ENCODE results near the gene WNT7A. TPM values are rescaled to one million over a fixed set of nuclear protein-coding genes. Genes with fewer than 3 reads are reported as not detected.

WNT7A gene
- total RNA-seq, 1 donor from 2014 or later = 10.3 TPM

DNA sequence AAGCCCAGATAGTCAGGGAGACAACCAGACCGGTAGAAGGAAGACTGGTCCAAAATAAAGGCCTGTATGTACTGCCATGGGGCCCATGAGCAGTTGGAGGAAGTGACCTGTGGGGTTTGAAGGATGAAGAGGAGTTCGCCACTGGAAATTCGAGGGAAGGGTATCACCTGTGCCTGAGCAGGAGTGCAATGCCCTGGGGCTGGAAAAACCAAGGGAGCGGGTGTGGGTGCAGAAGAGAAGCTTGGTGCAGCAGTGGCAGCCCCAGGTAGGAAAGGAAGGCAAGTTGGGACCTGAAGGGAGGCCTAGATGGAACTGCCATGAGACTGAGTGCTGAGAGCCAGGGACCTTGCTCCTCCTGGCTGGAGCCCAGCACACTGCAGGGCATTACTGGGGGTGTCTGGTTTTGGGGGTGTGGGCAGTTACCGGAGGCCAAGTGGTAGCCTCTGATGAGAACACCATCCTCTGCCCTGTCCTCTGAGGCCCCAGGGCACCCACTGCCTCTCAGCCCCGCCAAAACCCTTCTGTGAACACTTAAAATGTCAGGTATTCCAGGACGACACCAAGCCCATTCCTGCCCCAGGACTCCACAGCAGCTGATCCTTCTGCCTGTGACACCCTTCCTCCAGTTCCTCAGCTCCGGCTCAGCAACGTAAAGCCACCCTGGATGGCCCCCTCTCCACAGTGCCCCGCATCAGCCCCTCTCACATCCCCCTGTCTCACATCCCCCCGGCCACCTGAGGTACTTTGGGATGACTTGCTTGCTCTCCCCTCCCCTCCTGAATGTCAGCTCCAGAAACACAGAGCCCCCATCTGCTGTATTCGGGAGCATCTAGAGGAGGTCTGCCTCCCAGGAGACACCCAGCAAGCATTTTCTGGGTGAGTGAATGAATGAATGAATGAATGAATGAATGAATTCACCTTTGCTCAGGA lies 42.9 kb downstream of the WNT7A start:
- H3K4me3 ChIP-seq (ENCODE audit: low read depth, low read length) = no peak overlapping the region
- TF ChIP-seq, protein P1, sequence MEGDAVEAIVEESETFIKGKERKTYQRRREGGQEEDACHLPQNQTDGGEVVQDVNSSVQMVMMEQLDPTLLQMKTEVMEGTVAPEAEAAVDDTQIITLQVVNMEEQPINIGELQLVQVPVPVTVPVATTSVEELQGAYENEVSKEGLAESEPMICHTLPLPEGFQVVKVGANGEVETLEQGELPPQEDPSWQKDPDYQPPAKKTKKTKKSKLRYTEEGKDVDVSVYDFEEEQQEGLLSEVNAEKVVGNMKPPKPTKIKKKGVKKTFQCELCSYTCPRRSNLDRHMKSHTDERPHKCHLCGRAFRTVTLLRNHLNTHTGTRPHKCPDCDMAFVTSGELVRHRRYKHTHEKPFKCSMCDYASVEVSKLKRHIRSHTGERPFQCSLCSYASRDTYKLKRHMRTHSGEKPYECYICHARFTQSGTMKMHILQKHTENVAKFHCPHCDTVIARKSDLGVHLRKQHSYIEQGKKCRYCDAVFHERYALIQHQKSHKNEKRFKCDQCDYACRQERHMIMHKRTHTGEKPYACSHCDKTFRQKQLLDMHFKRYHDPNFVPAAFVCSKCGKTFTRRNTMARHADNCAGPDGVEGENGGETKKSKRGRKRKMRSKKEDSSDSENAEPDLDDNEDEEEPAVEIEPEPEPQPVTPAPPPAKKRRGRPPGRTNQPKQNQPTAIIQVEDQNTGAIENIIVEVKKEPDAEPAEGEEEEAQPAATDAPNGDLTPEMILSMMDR (conservative IDR thresholded peaks at IDR 0.05; ENCODE audit: low read depth, low read length) = no peak
- no peak for DNase-seq (ENCODE audit: low read depth)

DNA sequence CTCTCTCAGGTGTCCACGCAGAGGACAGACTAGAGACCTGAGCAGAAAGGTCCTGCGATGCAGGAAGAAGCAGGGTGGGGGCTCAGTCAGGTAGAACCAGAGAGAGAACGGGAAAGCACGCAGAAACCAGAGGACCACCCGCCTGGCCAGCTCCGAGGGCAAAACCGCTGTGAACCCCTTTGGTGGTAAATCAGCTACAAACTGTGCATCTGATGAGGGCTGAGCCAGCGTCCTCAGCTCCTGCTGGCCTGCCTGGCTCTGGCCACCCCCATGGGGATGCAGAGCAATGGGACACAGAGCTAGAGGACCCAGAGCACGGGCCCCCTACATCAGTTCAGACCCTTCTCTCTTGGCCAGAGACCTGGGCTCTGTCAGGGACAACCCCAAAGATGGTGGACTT lies 44.6 kb downstream of the WNT7A start:
- no peak for DNase-seq (ENCODE audit: low read depth)
- TF ChIP-seq, protein P1 (conservative IDR thresholded peaks at IDR 0.05; ENCODE audit: low read depth, low read length) = no peak
- H3K4me3 ChIP-seq (ENCODE audit: low read depth, low read length) = no peak overlapping the region

DNA sequence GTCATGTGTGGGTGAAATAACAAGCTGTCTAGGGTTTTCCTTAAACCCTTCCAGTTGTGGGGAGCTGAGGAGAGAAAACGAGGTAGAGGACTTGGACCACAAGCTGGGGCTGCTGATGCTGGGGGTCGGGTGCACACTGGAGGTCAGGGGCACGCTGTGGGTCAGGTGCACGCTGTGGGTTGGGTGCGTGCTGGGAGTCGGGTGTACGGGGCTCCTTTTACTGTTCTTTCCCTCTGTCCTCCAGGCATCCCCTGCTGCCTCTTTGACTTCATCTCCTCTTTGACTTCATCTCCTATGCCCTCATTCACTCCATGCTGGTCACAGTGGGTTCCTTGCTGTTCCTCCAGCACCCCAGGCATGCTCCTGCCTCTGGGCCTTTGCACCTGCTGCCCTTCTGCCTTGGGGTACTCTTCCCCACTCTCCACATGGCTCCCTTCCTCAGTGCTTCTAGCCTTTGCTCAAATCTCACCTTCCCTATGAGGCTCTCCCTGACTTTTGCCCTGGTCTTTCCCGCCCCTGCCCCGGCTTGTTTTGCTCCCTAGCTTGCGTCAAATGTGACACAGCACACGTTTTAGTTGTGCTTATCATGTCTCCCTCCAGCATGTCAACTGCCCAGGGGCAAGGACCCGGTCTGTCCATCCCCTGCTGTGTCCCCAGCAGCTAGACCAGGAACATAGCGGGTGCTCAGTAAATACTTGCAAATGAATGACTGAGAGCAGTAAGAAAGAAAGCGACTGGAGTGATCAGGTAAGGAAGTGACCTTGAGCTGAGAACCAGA lies 45.4 kb downstream of the WNT7A start:
- H3K4me3 ChIP-seq (ENCODE audit: low read depth, low read length) = no peak overlapping the region
- TF ChIP-seq, protein P1 (conservative IDR thresholded peaks at IDR 0.05; ENCODE audit: low read depth, low read length) = no peak
- DNase-seq (ENCODE audit: low read depth) = no peak

DNA sequence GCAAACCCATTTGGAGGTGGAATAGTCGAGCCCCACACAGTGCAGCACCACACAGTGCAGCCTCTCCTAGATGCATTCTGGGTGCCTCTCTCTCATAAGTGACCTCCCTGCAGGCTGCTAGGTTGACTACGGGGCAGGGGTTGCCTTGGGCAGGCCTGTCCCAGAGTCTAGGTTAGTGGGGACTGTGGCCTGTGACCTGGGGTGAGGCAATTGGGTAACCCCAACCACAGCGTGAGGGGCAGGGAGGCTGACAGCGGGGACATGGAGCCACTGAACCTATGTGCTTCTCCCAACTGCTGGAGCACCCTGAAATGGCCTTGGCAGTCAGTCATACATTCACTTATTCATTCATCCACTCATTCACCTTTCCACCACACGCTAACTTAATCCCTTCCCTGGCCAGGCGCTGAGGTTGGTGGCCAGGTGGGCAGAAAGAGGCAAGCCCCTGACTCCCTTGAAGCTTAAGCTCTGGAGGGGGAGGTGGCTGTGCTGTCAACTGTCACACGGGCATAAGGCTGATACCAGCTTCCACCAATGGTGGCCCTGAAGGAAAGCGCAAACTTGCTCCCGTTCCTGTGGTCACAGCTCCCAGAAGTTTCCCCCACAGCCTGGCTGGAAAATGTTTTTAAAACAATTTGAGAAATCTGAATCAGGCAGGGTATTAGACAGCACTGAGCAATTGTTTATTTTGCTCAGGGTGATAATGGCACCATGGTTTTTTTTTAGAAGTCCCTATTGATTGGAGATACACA lies 46.2 kb downstream of the WNT7A start:
- DNase-seq (ENCODE audit: low read depth) = no peak
- H3K4me3 ChIP-seq (ENCODE audit: low read depth, low read length) = no peak overlapping the region
- TF ChIP-seq, protein P1 (conservative IDR thresholded peaks at IDR 0.05; ENCODE audit: low read depth, low read length) = no peak

DNA sequence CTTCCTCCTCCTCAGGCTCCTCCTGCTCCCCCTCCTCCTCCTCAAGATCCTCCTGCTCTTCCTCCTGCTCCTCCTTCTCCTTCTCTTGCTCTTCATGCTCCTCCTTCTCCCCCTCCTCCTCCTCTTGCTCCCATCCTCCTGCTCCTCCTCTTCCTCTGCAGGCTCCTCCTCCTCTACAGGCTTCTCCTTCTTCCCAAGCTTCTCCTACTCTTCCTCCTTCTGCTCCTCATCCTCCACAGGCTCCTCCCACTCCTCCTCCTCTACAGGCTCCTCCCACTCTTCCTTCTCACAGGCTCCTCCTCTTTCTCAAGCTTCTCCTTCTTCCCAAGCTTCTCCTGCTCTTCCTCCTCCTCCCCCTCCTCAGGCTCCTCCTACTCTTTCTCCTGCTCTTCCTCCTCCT lies 47.7 kb downstream of the WNT7A start:
- TF ChIP-seq, protein P1 (conservative IDR thresholded peaks at IDR 0.05; ENCODE audit: low read depth, low read length) = no peak
- no peak overlapping the region for H3K4me3 ChIP-seq (ENCODE audit: low read depth, low read length)

DNA sequence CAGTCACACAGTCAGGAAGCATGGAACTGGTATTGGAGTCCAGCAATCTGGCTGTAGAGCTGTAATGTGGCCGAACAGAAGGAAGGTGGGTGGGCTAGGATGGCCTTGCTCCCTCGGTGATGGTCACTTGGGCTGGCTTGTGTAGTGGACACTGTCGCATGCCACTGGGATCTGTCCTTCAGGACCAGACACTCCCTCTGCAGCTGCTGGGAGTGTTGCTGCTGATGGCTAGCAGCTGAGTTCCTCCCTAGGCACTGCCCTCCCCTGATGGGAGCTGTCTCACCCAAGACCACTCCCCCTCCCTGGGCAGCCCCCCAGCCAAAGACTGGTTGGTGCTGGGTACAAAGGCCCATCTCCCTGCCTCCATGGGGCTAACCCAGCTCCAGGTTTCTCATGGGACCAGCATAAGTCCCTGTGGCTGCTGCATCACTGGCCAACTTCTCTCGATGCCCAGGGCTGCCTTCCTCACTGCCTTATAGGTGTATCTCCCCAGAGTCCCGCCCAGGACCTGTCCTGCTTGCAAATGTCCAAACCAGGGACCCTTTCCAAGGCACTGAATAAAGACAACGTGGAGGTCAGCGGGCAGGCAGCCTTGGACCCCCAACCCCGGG lies 48.4 kb downstream of the WNT7A start:
- TF ChIP-seq, protein P1 (conservative IDR thresholded peaks at IDR 0.05; ENCODE audit: low read depth, low read length) = no peak
- no peak for DNase-seq (ENCODE audit: low read depth)
- no peak overlapping the region for H3K4me3 ChIP-seq (ENCODE audit: low read depth, low read length)

More for the DNA sequence above, 47.7 kb downstream of the WNT7A start:
- no peak for DNase-seq (ENCODE audit: low read depth)

All from epithelial cell of proximal tubule (primary cell).